Hepatocyte (in vitro differentiated cells): ENCODE data around the gene SURF1.

Source experiments
- EZH2 ChIP-seq: fragments of 200-600 bp; sonication (generic); IDR thresholded peaks from 2 replicates; pipeline ENCODE4 v1.6.1; 2016; ENCODE audit warnings: antibody characterized with exemption, mild to moderate bottlenecking, borderline replicate concordance
- TF ChIP-seq, protein P1 (sequence below): fragments of 200-600 bp; sonication (generic); IDR thresholded peaks from 2 replicates; pipeline ENCODE4 v1.5.1; 2016; ENCODE audit warnings: antibody characterized with exemption, mild to moderate bottlenecking; ENCODE audit not compliant: poor library complexity

DNA sequence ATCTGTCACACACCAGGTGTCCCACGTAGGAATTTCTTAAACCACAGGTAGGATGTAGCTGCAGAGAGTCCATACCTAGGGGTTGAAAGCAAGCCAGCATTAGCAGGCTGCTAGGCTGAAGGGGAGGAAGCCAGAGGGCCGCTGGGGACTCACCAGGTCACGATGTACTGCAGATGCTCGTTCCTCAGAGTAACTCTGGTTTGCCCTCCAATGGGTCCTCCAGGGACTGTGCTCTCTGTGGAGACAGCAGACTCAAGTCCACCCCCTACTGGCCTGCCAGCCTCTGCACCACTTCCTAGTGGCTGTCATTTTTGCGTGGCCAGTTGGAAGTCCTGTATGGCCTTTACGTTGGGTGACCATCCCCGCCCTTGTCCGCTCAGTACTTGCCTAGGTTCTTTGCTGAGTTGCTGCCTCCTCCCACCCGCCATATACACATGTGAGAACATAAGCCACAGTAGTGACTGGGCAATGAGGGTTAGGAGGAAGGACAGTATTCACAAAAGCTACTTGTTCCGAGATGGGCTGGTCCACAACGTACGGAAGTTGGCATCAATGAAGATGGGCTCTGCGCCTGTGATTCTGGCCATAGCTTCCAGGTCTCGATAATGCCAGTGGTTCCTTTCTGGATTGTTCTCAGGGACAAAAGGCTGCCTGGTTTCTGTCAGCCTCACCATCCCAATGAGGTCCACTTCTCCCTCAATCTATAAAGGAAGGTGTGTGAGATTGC lies 4.2 kb downstream of the SURF1 start:
- TF ChIP-seq, protein P1, sequence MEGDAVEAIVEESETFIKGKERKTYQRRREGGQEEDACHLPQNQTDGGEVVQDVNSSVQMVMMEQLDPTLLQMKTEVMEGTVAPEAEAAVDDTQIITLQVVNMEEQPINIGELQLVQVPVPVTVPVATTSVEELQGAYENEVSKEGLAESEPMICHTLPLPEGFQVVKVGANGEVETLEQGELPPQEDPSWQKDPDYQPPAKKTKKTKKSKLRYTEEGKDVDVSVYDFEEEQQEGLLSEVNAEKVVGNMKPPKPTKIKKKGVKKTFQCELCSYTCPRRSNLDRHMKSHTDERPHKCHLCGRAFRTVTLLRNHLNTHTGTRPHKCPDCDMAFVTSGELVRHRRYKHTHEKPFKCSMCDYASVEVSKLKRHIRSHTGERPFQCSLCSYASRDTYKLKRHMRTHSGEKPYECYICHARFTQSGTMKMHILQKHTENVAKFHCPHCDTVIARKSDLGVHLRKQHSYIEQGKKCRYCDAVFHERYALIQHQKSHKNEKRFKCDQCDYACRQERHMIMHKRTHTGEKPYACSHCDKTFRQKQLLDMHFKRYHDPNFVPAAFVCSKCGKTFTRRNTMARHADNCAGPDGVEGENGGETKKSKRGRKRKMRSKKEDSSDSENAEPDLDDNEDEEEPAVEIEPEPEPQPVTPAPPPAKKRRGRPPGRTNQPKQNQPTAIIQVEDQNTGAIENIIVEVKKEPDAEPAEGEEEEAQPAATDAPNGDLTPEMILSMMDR = peak; percentile 47
- no peak for TF ChIP-seq EZH2
